Neural progenitor cell (in vitro differentiated cells): Measurements from ENCODE around the gene EZR. TPM values are rescaled to one million over a fixed set of nuclear protein-coding genes. Genes with fewer than 3 reads are reported as not detected.

Experiments used
- DNase-seq: peaks from one replicate; pipeline ENCODE4 v3.0.0-alpha.2; 2016; ENCODE audit warnings: low spot score
- H2AFZ ChIP-seq: fragments of 200-600 bp; sonication (generic); replicated peaks from 2 replicates; pipeline ENCODE4 v1.6.1; 2016; ENCODE audit warnings: antibody characterized with exemption
- H3F3A ChIP-seq: fragments of 200-600 bp; sonication (generic); 2 replicates; pipeline ENCODE4 v1.6.1; 2016; ENCODE audit warnings: antibody characterized with exemption, low read depth
- H3K27ac ChIP-seq: fragments of 200-600 bp; sonication (generic); 2 replicates; pipeline ENCODE4 v1.5.1; 2016; ENCODE audit warnings: mild to moderate bottlenecking
- H3K27me3 ChIP-seq: fragments of 200-600 bp; sonication (generic); 2 replicates; pipeline ENCODE4 v1.6.1; 2016; ENCODE audit warnings: mild to moderate bottlenecking, moderate library complexity
- H3K36me3 ChIP-seq: fragments of 200-600 bp; sonication (generic); 2 replicates; pipeline ENCODE4 v1.5.1; 2016
- H3K4me1 ChIP-seq: fragments of 200-600 bp; sonication (generic); 2 replicates; pipeline ENCODE4 v1.6.1; 2016; ENCODE audit warnings: mixed run types
- H3K4me2 ChIP-seq: fragments of 200-600 bp; sonication (generic); 2 replicates; pipeline ENCODE4 v1.6.1; 2016
- H3K4me3 ChIP-seq: fragments of 200-600 bp; sonication (generic); 2 replicates; pipeline ENCODE4 v1.5.1; 2016
- H3K79me2 ChIP-seq: fragments of 200-600 bp; sonication (generic); 2 replicates; pipeline ENCODE4 v1.6.1; 2016; ENCODE audit warnings: low read depth
- H3K9ac ChIP-seq: fragments of 200-600 bp; sonication (generic); 2 replicates; pipeline ENCODE4 v1.6.1; 2016
- H3K9me3 ChIP-seq: fragments of 200-600 bp; sonication (generic); 2 replicates; pipeline ENCODE4 v1.5.1; 2016; ENCODE audit warnings: low read depth
- H4K20me1 ChIP-seq: fragments of 200-600 bp; sonication (generic); 2 replicates; pipeline ENCODE4 v1.6.1; 2016; ENCODE audit warnings: low read depth
- H3K27ac Mint-ChIP-seq: 3 replicates; pipeline ENCODE4 v1.8.0; 2021; ENCODE audit warnings: mixed read lengths
- H3K27me3 Mint-ChIP-seq: 2 replicates; pipeline ENCODE4 v1.8.0; 2022; ENCODE audit warnings: low read depth, mild to moderate bottlenecking, inconsistent platforms, moderate library complexity, mixed read lengths; ENCODE audit not compliant: insufficient read depth
- H3K36me3 Mint-ChIP-seq: 3 replicates; pipeline ENCODE4 v1.8.0; 2021; ENCODE audit warnings: mixed read lengths
- H3K4me1 Mint-ChIP-seq: 3 replicates; pipeline ENCODE4 v1.8.0; 2021; ENCODE audit warnings: mixed read lengths
- H3K4me3 Mint-ChIP-seq: 3 replicates; pipeline ENCODE4 v1.8.0; 2021; ENCODE audit warnings: mild to moderate bottlenecking, moderate library complexity, mixed read lengths
- H3K9me3 Mint-ChIP-seq: 3 replicates; pipeline ENCODE4 v1.8.0; 2020; ENCODE audit warnings: mixed read lengths
- EZH2 ChIP-seq: fragments of 200-600 bp; sonication (generic); IDR thresholded peaks from 2 replicates; pipeline ENCODE4 v1.6.1; 2017; ENCODE audit warnings: antibody characterized with exemption, mild to moderate bottlenecking, moderate library complexity
- EZH2phosphoT487 ChIP-seq: fragments of 200-600 bp; sonication (generic); IDR thresholded peaks from 2 replicates; pipeline ENCODE4 v1.6.1; 2017; ENCODE audit warnings: antibody characterized with exemption
- total RNA-seq: library from RNA; depleted of rRNA; stranded (reverse); fragments of >200 nt; gene quantifications from 2 replicates; pipeline ENCODE4 v1.2.3, GENCODE V29; 2015; ENCODE audit warnings: low replicate concordance
- TF ChIP-seq, protein P1 (sequence below): fragments of 200-600 bp; sonication (generic); IDR thresholded peaks from 2 replicates; pipeline ENCODE4 v1.5.1; 2017; ENCODE audit warnings: antibody characterized with exemption, mild to moderate bottlenecking

EZR gene
- total RNA-seq, 1 donor from 2014 or later: 52.0 TPM

DNA sequence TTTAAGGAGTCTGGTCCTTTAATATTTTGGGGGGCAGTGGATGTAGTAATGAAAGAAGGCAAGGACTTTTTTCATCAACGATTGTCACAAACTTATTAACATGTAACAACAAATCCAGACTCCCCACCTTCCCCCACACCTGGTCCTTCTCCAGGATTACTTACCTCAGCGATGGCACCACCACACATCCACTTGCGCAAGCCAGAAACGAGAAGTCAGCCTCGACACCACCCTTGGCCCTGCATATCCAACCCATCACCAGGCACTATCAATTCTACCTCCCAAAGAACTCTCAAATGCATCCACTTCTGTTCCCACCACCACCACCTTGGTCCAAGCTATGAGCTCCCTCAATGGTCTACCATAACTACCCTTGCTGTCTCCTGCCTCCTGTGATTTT is 6.6 kb downstream of the EZR start:
- peaks cover 35% of the 10 kb centered on the region for H3K36me3 Mint-ChIP-seq
- Histone ChIP-seq H3K79me2 (peaks cover 100% of the 10 kb centered on the region), H3K4me2 (no peak overlapping the region), H3K4me3 (no peak overlapping the region), H4K20me1 (peaks cover 96% of the 10 kb centered on the region), H2AFZ (no peak overlapping the region), H3K4me1 (peaks cover 41% of the 10 kb centered on the region), H3K27ac (no peak overlapping the region), H3K27me3 (no peaks in the 10 kb centered on the region), H3F3A (peaks cover 3% of the 10 kb centered on the region), H3K9ac (no peak overlapping the region), H3K36me3 (peaks cover 3% of the 10 kb centered on the region), H3K9me3 (no peaks in the 10 kb centered on the region)
- no peak for TF ChIP-seq EZH2phosphoT487
- no peak for TF ChIP-seq EZH2
- TF ChIP-seq, protein P1, sequence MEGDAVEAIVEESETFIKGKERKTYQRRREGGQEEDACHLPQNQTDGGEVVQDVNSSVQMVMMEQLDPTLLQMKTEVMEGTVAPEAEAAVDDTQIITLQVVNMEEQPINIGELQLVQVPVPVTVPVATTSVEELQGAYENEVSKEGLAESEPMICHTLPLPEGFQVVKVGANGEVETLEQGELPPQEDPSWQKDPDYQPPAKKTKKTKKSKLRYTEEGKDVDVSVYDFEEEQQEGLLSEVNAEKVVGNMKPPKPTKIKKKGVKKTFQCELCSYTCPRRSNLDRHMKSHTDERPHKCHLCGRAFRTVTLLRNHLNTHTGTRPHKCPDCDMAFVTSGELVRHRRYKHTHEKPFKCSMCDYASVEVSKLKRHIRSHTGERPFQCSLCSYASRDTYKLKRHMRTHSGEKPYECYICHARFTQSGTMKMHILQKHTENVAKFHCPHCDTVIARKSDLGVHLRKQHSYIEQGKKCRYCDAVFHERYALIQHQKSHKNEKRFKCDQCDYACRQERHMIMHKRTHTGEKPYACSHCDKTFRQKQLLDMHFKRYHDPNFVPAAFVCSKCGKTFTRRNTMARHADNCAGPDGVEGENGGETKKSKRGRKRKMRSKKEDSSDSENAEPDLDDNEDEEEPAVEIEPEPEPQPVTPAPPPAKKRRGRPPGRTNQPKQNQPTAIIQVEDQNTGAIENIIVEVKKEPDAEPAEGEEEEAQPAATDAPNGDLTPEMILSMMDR: no peak
- DNase-seq: no peak
- peaks cover 1% of the 10 kb centered on the region for H3K27me3 Mint-ChIP-seq
- H3K4me1 Mint-ChIP-seq: peaks cover 53% of the 10 kb centered on the region
- H3K4me3 Mint-ChIP-seq: no peak overlapping the region
- peaks cover 1% of the 10 kb centered on the region for H3K9me3 Mint-ChIP-seq
- H3K27ac Mint-ChIP-seq: no peak overlapping the region

- peaks cover 46% of the 10 kb centered on the region for H3K36me3 Mint-ChIP-seq
- no peak overlapping the region for H3K4me3 Mint-ChIP-seq
- Histone ChIP-seq H3K27ac (no peak overlapping the region), H3F3A (no peaks in the 10 kb centered on the region), H3K9ac (no peak overlapping the region), H3K9me3 (no peaks in the 10 kb centered on the region), H3K4me3 (no peak overlapping the region), H2AFZ (no peak overlapping the region), H3K4me1 (peaks cover 22% of the 10 kb centered on the region), H3K27me3 (no peaks in the 10 kb centered on the region), H3K4me2 (no peak overlapping the region), H3K36me3 (peaks cover 3% of the 10 kb centered on the region), H3K79me2 (peaks cover 100% of the 10 kb centered on the region), H4K20me1 (peaks cover 88% of the 10 kb centered on the region)
- no peak for DNase-seq
- no peak overlapping the region for H3K27ac Mint-ChIP-seq
- peaks cover 43% of the 10 kb centered on the region for H3K4me1 Mint-ChIP-seq
- peaks cover 2% of the 10 kb centered on the region for H3K9me3 Mint-ChIP-seq
- peaks cover 2% of the 10 kb centered on the region for H3K27me3 Mint-ChIP-seq
- no peak for TF ChIP-seq EZH2phosphoT487
- TF ChIP-seq, protein P1: no peak
- TF ChIP-seq EZH2: no peak
Observed at GRCh38 chr6:158810155-158811095, 8.7 kb downstream of the EZR start.

GRCh38 chr6:158808941-158809678 is 10.1 kb downstream of the EZR start:
- H3K79me2 ChIP-seq: peaks cover 97% of the 10 kb centered on the region
- Mint-ChIP-seq H3K4me1 (peaks cover 37% of the 10 kb centered on the region), H3K4me3 (no peak overlapping the region), H3K9me3 (peaks cover 2% of the 10 kb centered on the region), H3K36me3 (peaks cover 41% of the 10 kb centered on the region), H3K27ac (no peak overlapping the region), H3K27me3 (peaks cover 2% of the 10 kb centered on the region)
- H4K20me1 ChIP-seq: peaks cover 84% of the 10 kb centered on the region
- no peaks in the 10 kb centered on the region for H3K36me3 ChIP-seq
- no peak for DNase-seq
- H3K4me3 ChIP-seq: no peak overlapping the region
- H3K4me2 ChIP-seq: no peak overlapping the region
- TF ChIP-seq, protein P1: no peak
- TF ChIP-seq EZH2: no peak
- no peak for TF ChIP-seq EZH2phosphoT487
- no peaks in the 10 kb centered on the region for H3K27me3 ChIP-seq
- H3F3A ChIP-seq: no peaks in the 10 kb centered on the region
- H3K27ac ChIP-seq: no peak overlapping the region
- no peaks in the 10 kb centered on the region for H3K9me3 ChIP-seq
- no peak overlapping the region for H3K9ac ChIP-seq
- no peak overlapping the region for H2AFZ ChIP-seq
- peaks cover 12% of the 10 kb centered on the region for H3K4me1 ChIP-seq
